Astrocyte (in vitro differentiated cells and primary cell): ENCODE results near the gene PDHA1.

Experiments
- CTCF ChIP-seq: IDR thresholded peaks from 2 replicates; pipeline ENCODE4 v1.5.1; 2011; ENCODE audit warnings: low read depth, mild to moderate bottlenecking, inconsistent platforms, low read length, moderate library complexity; ENCODE audit not compliant: insufficient read depth
- EZH2 ChIP-seq: IDR thresholded peaks from 2 replicates; pipeline ENCODE4 v1.6.1; 2012; ENCODE audit warnings: mild to moderate bottlenecking, low read length, inconsistent platforms; ENCODE audit not compliant: insufficient read depth

- TF ChIP-seq EZH2 (no peak), CTCF (no peak)
Observed at GRCh38 chrX:19326567-19326966, 17.2 kb upstream of the PDHA1 start.
